Measurements from ENCODE around the gene COBLL1.

The COBLL1 gene

GRCh38 chr2:164696634-164697033 is 145.0 kb downstream of the COBLL1 start:
- no peak overlapping the region for H3K4me3 ChIP-seq (ENCODE audit: low read depth, low read length)
- no peak for DNase-seq (ENCODE audit: low read depth)
- TF ChIP-seq CTCF (IDR thresholded peaks at IDR 0.05; ENCODE audit: low read depth, low read length, missing control alignments), result peak; percentile 19

- DNase-seq (ENCODE audit: low read depth), result no peak
- no peak overlapping the region for H3K4me3 ChIP-seq (ENCODE audit: low read depth, low read length)
- TF ChIP-seq CTCF (IDR thresholded peaks at IDR 0.05; ENCODE audit: low read depth, low read length, missing control alignments), result no peak
Observed at GRCh38 chr2:164694275-164694695, 147.3 kb downstream of the COBLL1 start.

GRCh38 chr2:164693834-164694233 is 147.8 kb downstream of the COBLL1 start:
- TF ChIP-seq CTCF (IDR thresholded peaks at IDR 0.05; ENCODE audit: low read depth, low read length, missing control alignments), result no peak
- no peak overlapping the region for H3K4me3 ChIP-seq (ENCODE audit: low read depth, low read length)
- no peak for DNase-seq (ENCODE audit: low read depth)

- no peak for TF ChIP-seq CTCF (IDR thresholded peaks at IDR 0.05; ENCODE audit: low read depth, low read length, missing control alignments)
- no peak overlapping the region for H3K4me3 ChIP-seq (ENCODE audit: low read depth, low read length)
- no peak for DNase-seq (ENCODE audit: low read depth)
Observed at GRCh38 chr2:164693390-164693789, 148.2 kb downstream of the COBLL1 start.

- no peak for DNase-seq (ENCODE audit: low read depth)
- TF ChIP-seq CTCF (IDR thresholded peaks at IDR 0.05; ENCODE audit: low read depth, low read length, missing control alignments), result no peak
- H3K4me3 ChIP-seq (ENCODE audit: low read depth, low read length), result no peak overlapping the region
Observed at GRCh38 chr2:164692958-164693357, 148.7 kb downstream of the COBLL1 start.

GRCh38 chr2:164692114-164692513 is 149.5 kb downstream of the COBLL1 start:
- H3K4me3 ChIP-seq (ENCODE audit: low read depth, low read length), result no peak overlapping the region
- DNase-seq (ENCODE audit: low read depth), result no peak
- no peak for TF ChIP-seq CTCF (IDR thresholded peaks at IDR 0.05; ENCODE audit: low read depth, low read length, missing control alignments)

GRCh38 chr2:164691346-164691887 is 150.2 kb downstream of the COBLL1 start:
- TF ChIP-seq CTCF (IDR thresholded peaks at IDR 0.05; ENCODE audit: low read depth, low read length, missing control alignments), result no peak
- H3K4me3 ChIP-seq (ENCODE audit: low read depth, low read length), result no peak overlapping the region
- DNase-seq (ENCODE audit: low read depth), result no peak
